Umbilical cord (tissue), 2 donors: ENCODE measurements around the gene MAPK6. TPM values are rescaled to one million over a fixed set of nuclear protein-coding genes. Genes with fewer than 3 reads are reported as not detected.
"Not testable (repeated sequence)": the region's sequence is repeated elsewhere in the genome, so short reads cannot be mapped to it uniquely, and the experiment has no call there.

Experiments used
- DNase-seq: peaks from one replicate; pipeline ENCODE4 v3.0.0-alpha.2; 2015; ENCODE audit warnings: low spot score
- total RNA-seq: library from RNA; depleted of rRNA; stranded (reverse); fragments of >200 nt; gene quantifications from one replicate; pipeline ENCODE4 v1.2.3, GENCODE V29; 2014; ENCODE audit warnings: low replicate concordance; ENCODE audit not compliant: insufficient read depth

Gene MAPK6
- total RNA-seq, 1 donor from 2014 or later, result 46.7 TPM

DNA sequence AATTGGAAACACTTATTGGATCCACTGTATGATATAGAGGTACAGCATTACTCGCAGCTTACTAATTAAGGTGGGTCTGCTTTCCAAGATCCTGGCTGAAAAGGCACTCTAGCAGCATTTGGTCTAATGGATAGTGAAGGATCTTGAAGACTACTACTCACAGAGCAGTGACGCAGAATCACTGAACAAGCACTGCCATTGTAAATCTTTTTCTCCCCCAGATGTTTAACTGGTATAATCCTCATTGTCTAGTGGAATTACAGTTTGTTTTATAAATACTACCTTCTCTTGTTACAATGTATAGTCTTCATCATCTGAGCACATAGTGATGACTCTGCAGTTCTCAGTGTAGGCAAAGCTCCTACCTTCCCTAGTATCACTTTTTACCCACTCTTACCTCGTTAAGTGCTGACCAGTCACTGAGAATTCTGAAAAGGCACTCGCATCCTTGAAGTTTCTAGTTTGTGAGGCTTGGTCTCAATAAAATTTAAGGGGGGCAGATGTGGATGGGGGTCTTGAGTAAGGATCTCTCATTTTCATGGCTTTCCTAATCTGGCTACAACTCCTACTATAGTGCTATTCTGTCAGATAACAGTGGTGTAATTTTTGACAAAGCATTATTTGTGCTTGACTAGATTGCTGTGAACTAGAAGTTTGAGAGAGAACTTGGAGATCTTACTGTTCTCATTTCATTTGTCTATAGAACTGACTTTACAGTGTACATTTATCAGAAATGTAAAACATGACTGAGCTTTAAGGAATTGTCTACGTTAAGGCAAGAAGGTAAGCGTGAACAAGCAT is 23.2 kb downstream of the MAPK6 start:
- no peak for DNase-seq

DNA sequence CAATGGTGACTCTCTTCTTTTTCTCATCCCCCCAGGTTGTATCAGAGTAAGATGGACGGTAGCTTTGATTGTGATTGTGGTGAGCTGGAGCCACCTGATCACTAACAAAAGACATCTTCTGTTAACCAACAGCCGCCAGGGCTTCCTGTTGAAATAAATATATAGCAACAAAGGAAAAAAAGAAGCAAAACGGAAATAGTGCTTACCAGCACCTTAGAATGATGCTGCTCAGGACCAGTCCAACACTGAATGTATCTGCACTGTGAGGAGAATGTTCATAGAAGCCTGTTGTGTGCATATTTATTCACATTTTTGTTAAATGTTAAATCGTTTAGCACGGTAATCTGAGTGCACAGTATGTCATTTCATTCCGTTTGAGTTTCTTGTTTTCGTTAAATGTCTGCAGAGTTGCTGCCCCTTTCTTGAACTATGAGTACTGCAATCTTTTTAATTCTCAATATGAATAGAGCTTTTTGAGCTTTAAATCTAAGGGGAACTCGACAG is 26.8 kb downstream of the MAPK6 start:
- DNase-seq, result not testable (repeated sequence)

DNA sequence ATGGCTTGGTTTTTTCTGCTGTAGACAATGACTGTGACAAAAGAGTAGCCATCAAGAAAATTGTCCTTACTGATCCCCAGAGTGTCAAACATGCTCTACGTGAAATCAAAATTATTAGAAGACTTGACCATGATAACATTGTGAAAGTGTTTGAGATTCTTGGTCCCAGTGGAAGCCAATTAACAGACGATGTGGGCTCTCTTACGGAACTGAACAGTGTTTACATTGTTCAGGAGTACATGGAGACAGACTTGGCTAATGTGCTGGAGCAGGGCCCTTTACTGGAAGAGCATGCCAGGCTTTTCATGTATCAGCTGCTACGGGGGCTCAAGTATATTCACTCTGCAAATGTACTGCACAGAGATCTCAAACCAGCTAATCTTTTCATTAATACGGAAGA is 27.5 kb downstream of the MAPK6 start:
- DNase-seq, result not testable (repeated sequence)

DNA sequence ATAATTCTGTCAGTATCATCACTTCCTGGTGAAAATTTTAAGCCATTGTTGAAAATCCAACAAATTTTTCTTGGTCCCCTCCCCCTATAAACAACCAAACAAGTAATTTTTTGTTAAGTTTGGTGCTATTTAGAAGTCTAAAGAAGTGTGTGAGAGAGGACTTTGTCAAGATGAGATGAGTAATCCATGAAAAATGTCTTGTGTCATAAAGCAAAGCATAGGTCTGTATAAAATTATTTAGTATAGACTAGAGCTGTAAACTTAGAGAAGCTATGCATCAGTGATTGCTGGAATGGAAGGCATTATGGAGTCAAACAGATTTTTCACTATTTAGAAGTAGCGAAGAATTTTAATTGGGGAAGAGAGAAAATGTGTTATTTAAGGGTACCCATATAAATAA is 31.4 kb downstream of the MAPK6 start:
- peak; percentile 23 for DNase-seq

DNA sequence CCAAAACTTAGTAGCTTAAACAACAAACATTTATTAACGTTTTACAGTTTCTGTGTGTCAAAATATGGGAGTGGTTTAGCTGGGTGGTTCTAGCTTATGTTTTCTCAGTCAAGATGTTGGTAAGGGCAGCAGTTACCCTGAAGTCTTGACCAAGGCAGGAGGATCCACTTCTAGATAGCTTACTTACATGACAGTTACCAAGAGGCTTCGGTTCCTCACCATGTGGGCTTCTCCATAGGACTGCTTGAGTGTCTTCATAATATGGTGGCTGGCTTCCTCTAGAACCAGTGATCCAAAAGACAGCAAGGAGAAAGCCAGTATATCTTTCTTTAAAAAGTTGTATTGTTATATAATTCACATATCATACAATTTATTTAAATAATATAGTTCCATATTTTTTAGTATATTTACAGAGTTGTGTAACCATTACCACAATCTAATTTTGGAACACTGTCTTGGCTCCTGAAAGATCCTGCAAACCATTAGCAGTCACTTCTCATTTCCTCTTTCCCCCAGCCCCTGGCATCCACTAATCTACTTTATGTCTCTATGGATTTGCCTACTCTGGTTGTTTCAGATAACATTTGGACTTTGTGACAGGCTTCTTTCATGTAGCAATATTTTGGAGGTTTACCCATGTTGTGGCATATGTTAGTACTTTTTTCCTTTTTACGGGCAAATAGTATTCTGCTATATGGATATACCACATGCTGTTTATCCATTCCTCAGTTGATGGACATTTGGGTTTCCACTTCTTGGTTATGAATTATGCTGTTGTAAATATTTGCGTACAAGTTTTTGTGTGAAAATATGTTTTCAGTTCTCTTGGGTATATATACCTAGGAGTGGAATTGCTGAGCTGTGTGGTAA is 33.3 kb downstream of the MAPK6 start:
- DNase-seq, result no peak

DNA sequence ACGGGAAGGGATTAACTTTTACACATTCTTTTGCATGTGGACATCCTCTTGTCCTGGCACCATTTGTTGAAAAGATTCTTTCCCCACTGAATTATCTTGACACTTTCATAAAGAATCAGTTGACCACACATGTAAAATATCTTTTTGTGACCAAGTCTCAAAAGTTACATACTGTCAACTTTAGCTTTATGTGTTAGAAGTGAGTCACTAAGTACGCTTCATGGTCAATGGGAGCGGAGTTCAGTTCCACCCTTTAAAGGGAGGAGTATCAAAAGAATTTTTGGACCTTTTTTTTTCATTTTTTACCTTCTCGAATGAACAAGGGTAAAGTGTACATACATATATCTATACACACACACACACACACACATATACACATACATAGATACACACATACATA is 35.4 kb downstream of the MAPK6 start:
- DNase-seq, result no peak

DNA sequence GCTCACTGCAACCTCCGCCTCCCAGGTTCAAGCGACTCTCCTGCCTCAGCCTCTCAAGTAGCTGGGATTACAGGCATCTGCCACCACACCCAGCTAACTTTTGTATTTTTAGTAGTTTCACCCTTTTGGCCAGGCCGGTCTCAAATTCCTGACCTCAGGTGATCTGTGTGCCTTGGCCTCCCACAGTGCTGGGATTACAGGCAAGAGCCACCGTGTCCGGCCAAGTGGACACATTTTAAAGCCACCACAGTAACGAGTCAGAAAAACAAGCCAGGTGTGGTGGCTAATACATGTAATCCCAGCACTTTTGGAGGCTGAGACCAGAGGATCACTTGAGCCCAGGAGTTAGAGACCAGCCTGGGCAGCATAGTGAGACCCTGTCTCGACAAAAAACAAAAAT is 35.8 kb downstream of the MAPK6 start:
- DNase-seq, result not testable (repeated sequence)

DNA sequence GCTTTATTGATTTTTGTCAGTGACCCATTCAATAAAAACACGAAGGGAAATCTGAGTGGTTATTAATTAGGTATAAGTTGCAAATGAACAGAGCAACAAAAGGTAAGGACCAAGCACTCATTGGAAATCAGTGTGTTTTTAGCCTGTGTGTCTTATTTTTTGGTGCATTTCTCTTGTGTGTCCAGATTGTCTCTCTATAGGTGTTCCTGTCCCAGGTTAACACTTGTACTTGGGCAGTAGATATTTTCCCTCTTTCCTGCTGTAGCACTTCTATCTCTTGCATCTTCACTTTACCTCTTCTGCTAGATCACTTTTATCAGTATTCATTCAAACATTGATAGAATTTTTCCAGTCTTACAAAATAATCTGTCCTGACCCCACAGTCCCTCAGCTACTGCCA is 37.0 kb downstream of the MAPK6 start:
- DNase-seq, result no peak

DNA sequence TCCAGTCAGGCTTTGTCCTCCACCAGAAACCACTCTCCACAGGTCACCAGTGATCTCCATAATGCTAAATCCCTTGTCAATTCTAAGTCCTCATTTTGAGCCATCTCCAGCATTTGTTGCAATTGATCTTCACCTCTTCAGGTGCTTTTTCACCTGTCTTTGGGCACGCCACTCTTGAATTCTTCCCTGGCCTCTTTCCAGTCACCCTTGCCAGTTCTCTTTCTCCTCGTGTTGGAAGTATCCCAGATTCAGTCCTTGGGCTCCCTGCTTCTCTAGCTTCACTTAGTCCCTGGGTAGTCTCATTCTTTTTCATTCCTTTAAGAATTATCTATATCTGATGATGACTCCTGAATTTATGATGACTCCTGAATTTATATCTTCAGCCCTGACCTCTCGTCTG is 37.5 kb downstream of the MAPK6 start:
- DNase-seq, result no peak

DNA sequence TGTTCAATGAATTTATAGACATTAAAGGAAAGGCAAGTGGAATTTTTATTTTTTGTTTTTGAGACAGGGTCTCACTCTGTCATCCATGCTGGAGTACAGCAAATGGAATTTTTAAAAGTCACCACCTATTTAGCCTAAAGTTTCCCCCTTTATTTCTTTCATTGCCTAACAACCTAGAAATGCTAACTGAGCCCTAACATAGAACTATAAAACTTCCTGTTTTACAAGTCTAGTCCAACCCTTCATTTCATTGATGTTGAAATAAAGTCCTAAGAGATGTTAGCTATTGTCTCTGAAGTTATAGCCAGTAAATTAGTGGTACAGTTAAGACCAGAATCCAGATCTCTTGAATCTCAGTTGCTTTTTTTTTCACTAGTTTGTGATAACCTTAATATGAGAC is 39.0 kb downstream of the MAPK6 start:
- no peak for DNase-seq

DNA sequence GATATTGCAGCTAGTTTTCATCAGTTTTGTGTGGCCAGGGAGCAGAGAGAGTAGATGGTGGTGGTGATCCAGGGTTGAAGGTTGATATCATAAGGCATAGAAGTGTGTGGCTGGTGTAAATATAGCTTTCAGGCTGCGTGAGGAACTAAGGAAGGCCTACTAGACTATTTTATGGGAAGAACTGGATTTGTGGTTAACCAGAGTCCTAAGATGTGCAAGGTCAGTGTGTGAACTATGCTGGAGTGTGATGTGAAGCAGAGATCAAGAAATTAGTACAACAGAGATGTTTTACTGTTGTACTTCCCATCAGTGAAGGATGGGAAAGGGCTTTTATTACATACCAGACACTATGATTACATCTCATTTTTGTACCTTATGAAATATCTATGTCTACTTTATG is 41.5 kb downstream of the MAPK6 start:
- DNase-seq, result no peak

DNA sequence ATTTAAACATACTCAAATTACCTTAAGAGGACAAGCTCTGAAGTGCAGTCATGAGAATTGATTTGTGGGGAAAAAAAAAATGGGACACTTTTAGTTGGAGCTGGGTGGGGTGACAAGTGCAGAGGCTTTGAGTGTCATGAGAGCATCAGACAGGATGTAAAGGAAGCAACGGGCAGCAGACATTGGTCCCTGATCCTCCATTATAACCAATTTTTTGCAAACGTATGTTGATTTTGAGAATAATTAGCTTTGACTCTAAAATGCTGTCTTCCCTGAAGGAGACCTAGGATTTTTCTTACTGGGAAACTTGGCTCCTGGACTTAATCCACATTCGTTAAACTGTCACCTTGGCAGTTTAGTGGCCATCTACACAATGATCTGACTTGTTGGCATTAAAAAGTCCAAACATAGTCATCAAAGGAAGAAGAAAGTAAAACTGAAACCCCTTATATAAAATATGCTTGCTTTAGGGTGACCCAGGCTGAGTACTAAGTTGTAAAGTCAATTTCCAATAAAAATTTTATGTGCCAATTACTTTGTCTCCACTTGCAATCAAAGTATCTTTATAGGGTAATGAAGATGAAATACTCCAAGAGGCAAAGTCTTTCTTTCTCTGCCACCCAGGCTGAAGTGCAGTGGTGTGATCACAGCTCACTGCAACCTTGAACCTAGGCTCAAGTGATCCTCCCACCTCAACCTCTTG is 48.0 kb downstream of the MAPK6 start:
- no peak for DNase-seq

DNA sequence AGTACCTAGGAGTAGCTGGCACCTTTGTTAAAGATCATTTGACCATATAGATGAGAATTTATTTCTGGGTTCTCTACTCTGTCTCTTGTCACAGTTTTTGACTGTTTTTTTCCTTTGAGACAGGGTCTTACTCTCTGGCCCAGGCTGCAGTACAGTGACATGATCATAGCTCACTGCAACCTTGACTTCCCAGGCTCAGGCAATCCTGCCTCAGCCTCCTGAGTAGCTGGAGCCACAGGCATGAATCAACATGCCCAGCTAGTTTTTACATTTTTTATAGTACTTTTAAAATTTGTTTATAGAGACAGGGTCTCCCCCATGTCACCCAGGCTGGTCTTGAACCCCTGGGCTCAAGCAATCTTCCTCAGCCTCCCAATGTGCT is 48.5 kb downstream of the MAPK6 start:
- no peak for DNase-seq

DNA sequence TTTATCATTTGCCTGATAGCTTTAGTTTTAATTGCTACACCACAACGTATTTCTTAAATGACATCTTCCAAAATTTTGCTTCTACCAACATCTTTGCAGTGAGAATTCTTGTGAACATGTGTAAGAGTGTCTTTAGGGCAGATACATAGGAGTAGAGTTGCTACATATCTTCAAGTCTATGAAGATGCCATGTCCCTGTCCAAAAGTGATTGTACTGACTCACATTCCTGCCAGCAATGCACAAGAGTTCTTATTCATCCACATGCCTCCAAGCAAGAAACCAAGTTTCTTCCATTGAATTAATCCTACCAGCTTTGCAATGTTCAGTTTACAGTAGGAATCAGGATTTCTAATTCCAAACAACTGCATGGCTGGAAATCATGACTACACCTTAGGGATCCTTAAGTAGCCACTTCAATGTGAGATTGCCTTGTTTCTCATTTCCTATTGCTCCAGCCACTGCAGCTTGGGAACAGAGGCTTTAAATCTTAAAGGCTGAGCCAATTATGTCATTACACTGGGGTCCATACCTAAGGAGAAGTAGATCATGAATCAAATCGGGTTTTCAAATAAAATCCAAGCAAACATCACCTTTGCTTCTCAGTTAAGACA is 49.1 kb downstream of the MAPK6 start:
- DNase-seq, result no peak

DNA sequence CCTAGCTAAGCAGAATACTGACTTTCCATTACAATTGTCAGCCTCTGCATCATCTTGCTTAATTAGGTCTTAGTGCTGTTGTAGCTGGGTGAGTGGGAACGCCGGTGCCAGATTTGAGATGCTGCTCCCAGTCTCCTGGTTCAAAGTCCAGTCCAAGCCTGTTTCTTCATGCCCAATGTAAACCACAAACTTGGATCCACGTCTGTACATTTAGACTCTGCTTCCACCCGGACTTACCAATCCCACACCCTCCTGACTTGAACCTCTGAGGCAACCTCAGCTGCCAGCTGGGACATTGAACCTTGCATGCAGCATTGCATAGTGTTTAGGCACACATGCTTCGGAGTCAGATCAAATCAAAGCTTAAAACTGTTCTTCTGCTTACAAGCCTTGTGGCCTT is 50.5 kb downstream of the MAPK6 start:
- DNase-seq, result no peak

DNA sequence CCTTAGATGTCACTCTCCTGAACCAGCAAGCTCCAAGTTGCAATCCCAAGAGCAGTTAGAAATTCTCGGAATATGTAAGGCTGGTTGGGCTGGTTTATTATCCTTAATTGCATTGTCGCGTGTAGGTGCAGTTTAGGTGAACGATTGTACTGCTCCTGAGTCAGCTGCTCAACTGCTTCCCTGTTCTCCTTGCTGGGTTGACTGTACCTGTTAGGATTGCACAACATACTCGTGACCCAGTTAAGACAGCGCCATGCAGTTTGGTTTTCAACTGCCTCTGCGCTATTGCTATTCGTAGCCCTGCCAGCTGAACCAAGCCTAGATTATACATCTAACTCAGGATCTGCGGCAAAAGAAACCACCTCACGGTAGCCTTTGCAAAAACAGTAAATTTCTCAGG is 52.6 kb downstream of the MAPK6 start:
- no peak for DNase-seq

DNA sequence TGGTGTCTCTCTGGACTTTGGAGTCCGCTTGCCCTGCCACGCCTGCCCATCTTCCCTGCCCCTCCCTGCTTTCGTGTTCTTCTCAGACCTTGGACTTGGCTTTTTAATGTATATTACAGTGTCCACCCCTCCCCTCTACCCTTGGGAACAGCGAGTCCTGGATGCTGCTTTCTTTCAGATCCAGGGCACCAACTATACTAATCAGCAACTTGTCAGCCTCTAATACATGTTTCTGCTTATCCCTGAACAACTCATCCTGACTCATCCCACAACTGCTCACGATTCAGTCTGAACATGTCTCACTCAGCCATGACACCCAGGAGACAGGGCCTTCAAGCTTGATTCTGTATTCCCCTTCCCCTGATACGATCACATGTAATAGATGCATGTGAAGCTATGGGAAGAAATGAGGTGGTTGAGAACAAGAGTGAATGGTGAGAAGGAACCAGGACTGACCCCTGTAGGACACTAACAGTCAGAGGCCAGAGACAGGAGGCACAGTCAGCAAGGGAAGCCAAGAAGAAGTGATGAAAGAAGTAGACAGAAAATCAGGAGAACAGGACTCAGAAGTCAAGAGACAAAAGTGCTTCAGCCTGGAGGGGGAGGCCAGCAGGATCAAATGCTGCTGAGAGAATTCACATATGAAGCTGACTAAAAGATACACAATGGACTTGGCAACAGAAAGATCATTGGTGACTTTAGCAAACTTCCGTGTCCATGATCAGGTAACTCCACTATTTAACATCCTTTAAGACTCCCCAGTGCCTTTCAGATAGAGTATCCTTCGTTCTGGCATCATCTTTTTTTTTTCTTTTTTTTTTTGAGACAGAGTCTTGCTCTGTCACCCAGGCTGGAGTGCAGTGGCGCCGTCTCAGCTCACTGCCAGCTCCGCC is 58.1 kb downstream of the MAPK6 start:
- DNase-seq, result peak; percentile 72

DNA sequence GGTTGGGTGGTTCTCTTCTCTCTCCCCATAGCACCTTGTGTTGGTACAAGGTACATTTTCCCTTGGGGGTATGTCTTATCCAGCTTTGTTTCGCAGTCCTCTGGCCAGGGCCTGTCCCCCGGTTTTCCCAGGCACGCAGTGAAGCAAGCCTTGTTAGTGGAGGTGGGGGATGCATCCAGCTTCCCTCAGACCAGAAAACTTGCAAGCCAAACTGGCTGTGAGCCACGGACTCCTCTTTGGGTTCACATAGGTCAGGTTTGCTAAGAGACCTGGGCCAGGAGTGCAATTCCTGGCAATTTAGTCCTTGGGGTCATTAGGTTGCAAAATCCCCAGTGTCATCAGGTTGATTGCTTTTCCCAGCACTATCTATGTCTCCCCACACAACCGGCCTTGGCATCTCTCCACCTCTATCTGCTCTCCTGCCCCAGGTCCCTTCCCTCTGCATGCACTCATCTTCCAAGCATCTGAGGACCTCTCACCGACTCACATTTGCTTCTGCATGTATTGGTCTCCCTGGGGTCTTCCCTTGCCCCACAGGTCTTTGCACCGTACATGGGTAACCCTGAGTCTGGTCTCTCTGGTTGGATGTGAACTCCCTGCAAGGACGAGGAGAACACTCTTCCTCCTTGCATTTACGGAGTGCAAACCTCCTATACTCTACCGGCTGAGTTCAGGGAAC is 59.3 kb downstream of the MAPK6 start:
- DNase-seq, result no peak

DNA sequence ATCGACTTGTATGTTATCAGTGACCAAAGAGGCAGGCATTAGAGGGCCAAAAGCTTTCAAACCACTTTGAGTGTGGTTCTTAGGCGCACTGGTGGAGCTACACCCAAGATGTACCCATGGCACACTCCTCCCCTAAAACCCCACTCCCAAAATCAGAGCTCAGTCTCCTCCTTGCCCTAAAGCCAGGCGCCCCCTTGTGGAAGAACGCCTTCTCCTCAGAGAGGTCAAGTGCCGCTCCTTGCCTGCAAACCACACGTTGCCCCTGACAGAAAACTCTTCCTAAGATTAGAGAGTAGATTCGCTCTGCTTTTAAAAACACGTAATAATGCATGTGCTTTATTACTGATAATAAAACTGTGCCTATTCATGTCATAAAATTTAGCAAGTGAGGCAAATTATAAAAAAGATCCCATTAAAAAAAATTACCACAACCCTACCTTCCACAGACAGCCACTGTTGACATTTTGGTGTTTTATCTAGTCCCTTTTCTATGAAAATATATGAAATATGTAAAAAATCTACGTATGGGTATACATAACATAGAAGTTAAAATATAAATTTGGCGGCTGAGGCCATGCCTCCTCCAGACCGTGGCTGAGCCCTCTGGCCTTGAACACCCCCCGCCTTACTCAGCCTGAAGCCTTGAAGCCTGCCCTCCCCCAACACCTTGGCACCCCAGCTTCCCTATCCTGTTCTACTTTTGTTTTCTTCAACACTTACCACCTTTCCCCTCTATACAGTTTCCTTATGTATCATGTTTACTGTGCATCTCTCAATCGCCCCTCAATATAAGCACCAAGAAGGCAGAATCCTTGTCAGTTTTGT is 60.1 kb downstream of the MAPK6 start:
- peak; percentile 65 for DNase-seq
